HepG2 (cell line): ENCODE results near the gene HES7. TPM values are rescaled to one million over a fixed set of nuclear protein-coding genes. Genes with fewer than 3 reads are reported as not detected.

Source experiments
- AGO2 ChIP-seq: fragments of 200-400 bp; formaldehyde crosslinking; optimal IDR thresholded peaks from 2 replicates; pipeline ENCODE3; 2017; ENCODE audit warnings: mild to moderate bottlenecking, low read depth, low read length, moderate library complexity
- FLYWCH1 ChIP-seq: sonication (generic); formaldehyde crosslinking; IDR thresholded peaks from 2 replicates; pipeline ENCODE4 v1.8.1; 2023; ENCODE audit warnings: mild to moderate bottlenecking, missing genetic modification reagents
- GFI1 ChIP-seq: sonication (generic); formaldehyde crosslinking; IDR thresholded peaks from 2 replicates; pipeline ENCODE4 v1.5.0; 2020; ENCODE audit warnings: missing genetic modification reagents, mild to moderate bottlenecking, borderline replicate concordance
- KAT8 ChIP-seq: IDR thresholded peaks from 2 replicates; pipeline ENCODE4 v1.6.1; 2016; ENCODE audit warnings: missing genetic modification reagents, missing compliant biosample characterization
- MIER2 ChIP-seq: IDR thresholded peaks from 2 replicates; pipeline ENCODE4 v1.6.1; 2016; ENCODE audit warnings: missing biosample characterization, missing genetic modification reagents
- NFYB ChIP-seq: sonication (generic); formaldehyde crosslinking; IDR thresholded peaks from 2 replicates; pipeline ENCODE4 v1.4.0; 2020; ENCODE audit warnings: missing genetic modification reagents
- PAF1 ChIP-seq: IDR thresholded peaks from 2 replicates; pipeline ENCODE4 v1.6.1; 2016; ENCODE audit warnings: missing genetic modification reagents, missing compliant biosample characterization
- PHF20 ChIP-seq: sonication (generic); formaldehyde crosslinking; IDR thresholded peaks from 2 replicates; pipeline ENCODE4 v1.5.0; 2020; ENCODE audit warnings: mild to moderate bottlenecking, missing genetic modification reagents
- SMAD9 ChIP-seq: sonication (generic); formaldehyde crosslinking; IDR thresholded peaks from 2 replicates; pipeline ENCODE4 v1.5.1; 2020; ENCODE audit warnings: mild to moderate bottlenecking, missing genetic modification reagents
- TCF7L2 ChIP-seq: IDR thresholded peaks from 2 replicates; pipeline ENCODE4 v1.6.1; 2011; ENCODE audit warnings: mild to moderate bottlenecking, low read depth, low read length, moderate library complexity
- ZBTB3 ChIP-seq: sonication (generic); formaldehyde crosslinking; IDR thresholded peaks from 2 replicates; pipeline ENCODE4 v1.4.0; 2020; ENCODE audit warnings: low read depth, mild to moderate bottlenecking, moderate library complexity, missing genetic modification reagents, borderline replicate concordance
- ZNF432 ChIP-seq: sonication (generic); formaldehyde crosslinking; IDR thresholded peaks from 2 replicates; pipeline ENCODE4 v1.5.0; 2020; ENCODE audit warnings: missing genetic modification reagents, mild to moderate bottlenecking, borderline replicate concordance
- ZNF484 ChIP-seq: sonication (generic); formaldehyde crosslinking; IDR thresholded peaks from 2 replicates; pipeline ENCODE4 v1.5.1; 2020; ENCODE audit warnings: mild to moderate bottlenecking, low read depth, missing genetic modification reagents, borderline replicate concordance
- ZNF747 ChIP-seq: sonication (generic); formaldehyde crosslinking; IDR thresholded peaks from 2 replicates; pipeline ENCODE4 v1.8.1; 2023; ENCODE audit warnings: missing genetic modification reagents, mild to moderate bottlenecking, borderline replicate concordance
- polyA plus RNA-seq, 8 experiments: library from polyadenylated mRNA; depleted of rRNA in 3 of 8; stranded (reverse) in 7 of 8; unstranded in 1 of 8; fragments of >200 nt; fragmentation: Illumina TruSeq in 4 of 8; extraction: Trizol in 4 of 8; gene quantifications; 2 replicates each; pipeline versions ENCODE4 v1.2.1 to v1.2.3, GENCODE V29; 2011 to 2016; ENCODE audit warnings: low read depth in 4 of 8, missing spikeins in 1 of 8, mixed read lengths in 1 of 8; ENCODE audit not compliant: insufficient read depth in 1 of 8
- total RNA-seq, 5 experiments: library from RNA; depleted of rRNA; stranded (reverse); fragments of >200 nt; fragmentation: Illumina TruSeq; extraction: Trizol; gene quantifications; 2 replicates each; pipeline ENCODE4 v1.2.3, GENCODE V29; 2016; ENCODE audit warnings: low read depth in 1 of 5
- TF ChIP-seq, protein P1 (sequence below): sonication (generic); formaldehyde crosslinking; IDR thresholded peaks from 2 replicates; pipeline ENCODE4 v1.9.0; 2021; ENCODE audit warnings: missing genetic modification reagents, borderline replicate concordance
- TF ChIP-seq, protein P2 (sequence below): sonication (generic); formaldehyde crosslinking; IDR thresholded peaks from 2 replicates; pipeline ENCODE4 v1.9.0; 2021; ENCODE audit warnings: mild to moderate bottlenecking, missing genetic modification reagents
- TF ChIP-seq, protein P3 (sequence below): sonication (generic); formaldehyde crosslinking; IDR thresholded peaks from 2 replicates; pipeline ENCODE4 v1.8.1; 2023; ENCODE audit warnings: mild to moderate bottlenecking, missing genetic modification reagents, borderline replicate concordance
- TF ChIP-seq, protein P4 (sequence below): sonication (generic); formaldehyde crosslinking; IDR thresholded peaks from 2 replicates; pipeline ENCODE4 v1.5.0; 2020; ENCODE audit warnings: missing genetic modification reagents
- TF ChIP-seq, protein P5 (sequence below): sonication (generic); formaldehyde crosslinking; IDR thresholded peaks from 2 replicates; pipeline ENCODE4 v1.5.1; 2020; ENCODE audit warnings: mild to moderate bottlenecking, missing genetic modification reagents, borderline replicate concordance

The HES7 gene
- total and polyA plus RNA-seq, 2 of the 13 experiments (the other 11 are each of a cell fraction or from before 2014, with no cell fraction given) = not detected

DNA sequence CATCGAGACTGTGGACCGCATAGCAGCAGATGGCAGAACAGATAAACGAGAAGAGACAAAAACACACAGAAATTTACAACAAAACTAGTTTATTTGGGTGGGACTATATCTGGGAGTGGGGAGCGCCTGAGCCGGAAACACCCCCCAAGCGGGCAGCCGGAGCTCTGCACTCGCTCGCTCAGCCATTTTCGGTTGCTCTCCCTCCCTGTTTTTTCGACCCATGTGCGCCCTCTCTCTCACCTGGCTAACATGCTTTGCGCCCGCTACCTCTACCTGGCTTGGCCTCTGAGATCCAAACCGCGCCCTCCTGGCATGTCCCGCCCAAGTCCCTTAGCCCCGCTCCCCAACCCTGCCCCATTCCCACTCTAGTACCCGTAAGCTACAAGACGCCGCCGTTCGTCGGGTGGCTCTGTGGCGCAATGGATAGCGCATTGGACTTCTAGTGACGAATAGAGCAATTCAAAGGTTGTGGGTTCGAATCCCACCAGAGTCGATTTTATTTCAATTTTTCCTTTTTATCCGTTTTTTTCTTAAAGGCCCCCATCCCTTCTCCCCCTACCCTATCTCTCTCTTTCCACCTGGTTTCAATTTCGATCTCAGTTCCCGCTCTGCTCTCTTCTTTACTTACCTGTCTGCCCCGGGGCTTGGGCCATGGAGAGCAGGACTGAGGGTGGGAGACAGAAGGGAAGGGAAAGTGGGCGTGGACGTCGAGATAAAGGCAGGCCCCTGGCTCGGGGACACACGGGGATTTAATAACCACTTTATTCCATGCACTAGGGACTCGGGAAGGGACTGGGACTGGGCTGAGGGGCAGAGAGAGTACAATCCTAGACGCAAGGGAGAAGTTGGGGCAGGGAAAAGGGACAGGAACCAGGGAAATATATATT, 3.1 kb downstream of the HES7 start (continued):
- TF ChIP-seq, protein P1, sequence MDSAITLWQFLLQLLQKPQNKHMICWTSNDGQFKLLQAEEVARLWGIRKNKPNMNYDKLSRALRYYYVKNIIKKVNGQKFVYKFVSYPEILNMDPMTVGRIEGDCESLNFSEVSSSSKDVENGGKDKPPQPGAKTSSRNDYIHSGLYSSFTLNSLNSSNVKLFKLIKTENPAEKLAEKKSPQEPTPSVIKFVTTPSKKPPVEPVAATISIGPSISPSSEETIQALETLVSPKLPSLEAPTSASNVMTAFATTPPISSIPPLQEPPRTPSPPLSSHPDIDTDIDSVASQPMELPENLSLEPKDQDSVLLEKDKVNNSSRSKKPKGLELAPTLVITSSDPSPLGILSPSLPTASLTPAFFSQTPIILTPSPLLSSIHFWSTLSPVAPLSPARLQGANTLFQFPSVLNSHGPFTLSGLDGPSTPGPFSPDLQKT (CRISPR knock-in tag) = no peak
- no peak for TF ChIP-seq PHF20
- no peak for TF ChIP-seq ZNF484 (CRISPR knock-in tag)
- TF ChIP-seq, protein P2, sequence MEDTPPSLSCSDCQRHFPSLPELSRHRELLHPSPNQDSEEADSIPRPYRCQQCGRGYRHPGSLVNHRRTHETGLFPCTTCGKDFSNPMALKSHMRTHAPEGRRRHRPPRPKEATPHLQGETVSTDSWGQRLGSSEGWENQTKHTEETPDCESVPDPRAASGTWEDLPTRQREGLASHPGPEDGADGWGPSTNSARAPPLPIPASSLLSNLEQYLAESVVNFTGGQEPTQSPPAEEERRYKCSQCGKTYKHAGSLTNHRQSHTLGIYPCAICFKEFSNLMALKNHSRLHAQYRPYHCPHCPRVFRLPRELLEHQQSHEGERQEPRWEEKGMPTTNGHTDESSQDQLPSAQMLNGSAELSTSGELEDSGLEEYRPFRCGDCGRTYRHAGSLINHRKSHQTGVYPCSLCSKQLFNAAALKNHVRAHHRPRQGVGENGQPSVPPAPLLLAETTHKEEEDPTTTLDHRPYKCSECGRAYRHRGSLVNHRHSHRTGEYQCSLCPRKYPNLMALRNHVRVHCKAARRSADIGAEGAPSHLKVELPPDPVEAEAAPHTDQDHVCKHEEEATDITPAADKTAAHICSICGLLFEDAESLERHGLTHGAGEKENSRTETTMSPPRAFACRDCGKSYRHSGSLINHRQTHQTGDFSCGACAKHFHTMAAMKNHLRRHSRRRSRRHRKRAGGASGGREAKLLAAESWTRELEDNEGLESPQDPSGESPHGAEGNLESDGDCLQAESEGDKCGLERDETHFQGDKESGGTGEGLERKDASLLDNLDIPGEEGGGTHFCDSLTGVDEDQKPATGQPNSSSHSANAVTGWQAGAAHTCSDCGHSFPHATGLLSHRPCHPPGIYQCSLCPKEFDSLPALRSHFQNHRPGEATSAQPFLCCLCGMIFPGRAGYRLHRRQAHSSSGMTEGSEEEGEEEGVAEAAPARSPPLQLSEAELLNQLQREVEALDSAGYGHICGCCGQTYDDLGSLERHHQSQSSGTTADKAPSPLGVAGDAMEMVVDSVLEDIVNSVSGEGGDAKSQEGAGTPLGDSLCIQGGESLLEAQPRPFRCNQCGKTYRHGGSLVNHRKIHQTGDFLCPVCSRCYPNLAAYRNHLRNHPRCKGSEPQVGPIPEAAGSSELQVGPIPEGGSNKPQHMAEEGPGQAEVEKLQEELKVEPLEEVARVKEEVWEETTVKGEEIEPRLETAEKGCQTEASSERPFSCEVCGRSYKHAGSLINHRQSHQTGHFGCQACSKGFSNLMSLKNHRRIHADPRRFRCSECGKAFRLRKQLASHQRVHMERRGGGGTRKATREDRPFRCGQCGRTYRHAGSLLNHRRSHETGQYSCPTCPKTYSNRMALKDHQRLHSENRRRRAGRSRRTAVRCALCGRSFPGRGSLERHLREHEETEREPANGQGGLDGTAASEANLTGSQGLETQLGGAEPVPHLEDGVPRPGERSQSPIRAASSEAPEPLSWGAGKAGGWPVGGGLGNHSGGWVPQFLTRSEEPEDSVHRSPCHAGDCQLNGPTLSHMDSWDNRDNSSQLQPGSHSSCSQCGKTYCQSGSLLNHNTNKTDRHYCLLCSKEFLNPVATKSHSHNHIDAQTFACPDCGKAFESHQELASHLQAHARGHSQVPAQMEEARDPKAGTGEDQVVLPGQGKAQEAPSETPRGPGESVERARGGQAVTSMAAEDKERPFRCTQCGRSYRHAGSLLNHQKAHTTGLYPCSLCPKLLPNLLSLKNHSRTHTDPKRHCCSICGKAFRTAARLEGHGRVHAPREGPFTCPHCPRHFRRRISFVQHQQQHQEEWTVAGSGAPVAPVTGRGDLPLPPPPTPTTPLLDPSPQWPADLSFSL (CRISPR knock-in tag) = no peak
- TF ChIP-seq ZNF432 (CRISPR knock-in tag) = no peak
- no peak for TF ChIP-seq MIER2 (CRISPR knock-in tag)
- no peak for TF ChIP-seq KAT8 (CRISPR knock-in tag)
- TF ChIP-seq GFI1 (CRISPR knock-in tag) = no peak
- TF ChIP-seq, protein P3, sequence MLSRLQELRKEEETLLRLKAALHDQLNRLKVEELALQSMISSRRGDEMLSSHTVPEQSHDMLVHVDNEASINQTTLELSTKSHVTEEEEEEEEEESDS (CRISPR knock-in tag) = no peak
- no peak for TF ChIP-seq PAF1 (CRISPR knock-in tag)
- no peak for TF ChIP-seq SMAD9 (CRISPR knock-in tag)
- no peak for TF ChIP-seq TCF7L2
- TF ChIP-seq, protein P4, sequence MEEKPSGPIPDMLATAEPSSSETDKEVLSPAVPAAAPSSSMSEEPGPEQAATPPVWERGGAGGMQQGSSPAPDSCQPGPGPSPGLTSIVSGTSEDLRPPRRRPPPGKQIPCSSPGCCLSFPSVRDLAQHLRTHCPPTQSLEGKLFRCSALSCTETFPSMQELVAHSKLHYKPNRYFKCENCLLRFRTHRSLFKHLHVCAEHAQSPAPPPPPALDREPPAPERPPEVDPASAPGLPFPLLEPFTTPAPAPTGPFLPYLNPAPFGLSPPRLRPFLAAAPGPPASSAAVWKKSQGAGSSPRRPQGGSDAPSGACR = no peak
- TF ChIP-seq ZBTB3 (CRISPR knock-in tag) = 0 out of 2 replicates have a peak, but pooled peaks have one; percentile 36
- TF ChIP-seq NFYB (CRISPR knock-in tag) = no peak
- TF ChIP-seq, protein P5, sequence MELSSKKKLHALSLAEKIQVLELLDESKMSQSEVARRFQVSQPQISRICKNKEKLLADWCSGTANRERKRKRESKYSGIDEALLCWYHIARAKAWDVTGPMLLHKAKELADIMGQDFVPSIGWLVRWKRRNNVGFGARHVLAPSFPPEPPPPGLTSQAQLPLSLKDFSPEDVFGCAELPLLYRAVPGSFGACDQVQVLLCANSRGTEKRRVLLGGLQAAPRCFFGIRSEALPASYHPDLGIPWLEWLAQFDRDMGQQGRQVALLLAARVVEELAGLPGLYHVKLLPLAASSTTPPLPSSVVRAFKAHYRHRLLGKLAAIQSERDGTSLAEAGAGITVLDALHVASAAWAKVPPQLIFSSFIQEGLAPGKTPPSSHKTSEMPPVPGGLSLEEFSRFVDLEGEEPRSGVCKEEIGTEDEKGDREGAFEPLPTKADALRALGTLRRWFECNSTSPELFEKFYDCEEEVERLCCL (CRISPR knock-in tag) = no peak
- TF ChIP-seq AGO2 = no peak
- no peak for TF ChIP-seq FLYWCH1
- TF ChIP-seq ZNF747 (CRISPR knock-in tag) = no peak
